GM19240 (cell line): ENCODE data around the gene PPP1R13B.

ENCODE experiments used
- DNase-seq: peaks from one replicate; pipeline ENCODE4 v3.0.0; 2011; ENCODE audit warnings: low spot score; ENCODE audit not compliant: insufficient read length

PPP1R13B gene

GRCh38 chr14:103686831-103687485 lies 160.4 kb downstream of the PPP1R13B start:
- no peak for DNase-seq

GRCh38 chr14:103685276-103686211 lies 161.8 kb downstream of the PPP1R13B start:
- no peak for DNase-seq

- no peak for DNase-seq
Observed at GRCh38 chr14:103684871-103685270, 162.5 kb downstream of the PPP1R13B start.

GRCh38 chr14:103684471-103684870 lies 162.9 kb downstream of the PPP1R13B start:
- no peak for DNase-seq
